Measurements from ENCODE around the gene OR8B12.
"Not testable (repeated sequence)": the region's sequence is repeated elsewhere in the genome, so short reads cannot be mapped to it uniquely, and the experiment has no call there.

Gene OR8B12

DNA sequence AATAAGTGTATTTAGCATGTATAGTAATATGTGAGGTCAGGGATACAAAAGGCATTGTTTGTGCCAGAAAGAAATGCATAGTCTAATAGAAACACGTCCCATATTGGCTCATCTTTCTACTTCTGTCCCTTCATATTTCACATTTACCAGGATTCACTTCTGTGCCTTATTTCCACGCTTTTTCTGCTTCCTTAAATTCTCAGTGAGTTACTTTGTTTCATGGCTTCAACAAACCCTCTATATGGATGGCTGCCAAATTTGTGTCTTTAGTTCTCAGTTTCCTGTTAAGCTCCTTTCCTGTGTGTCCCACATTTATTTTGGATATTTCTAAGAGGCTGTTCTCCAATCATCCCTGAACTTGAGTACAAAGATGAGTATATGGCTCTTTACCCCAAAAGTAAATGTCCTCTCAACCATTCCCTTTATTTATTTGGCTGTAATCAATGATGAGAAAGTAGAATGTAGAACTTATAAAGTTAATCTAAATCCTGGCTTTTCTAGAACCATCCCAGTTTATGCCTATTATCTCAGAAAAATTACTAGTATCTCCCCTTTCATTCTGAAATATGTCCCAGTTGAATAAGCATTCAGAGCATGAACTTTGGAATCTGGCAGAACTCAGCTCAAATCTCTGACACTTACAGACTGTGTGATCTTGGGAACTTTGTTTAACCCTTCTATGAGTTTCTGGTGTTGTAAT lies 23.5 kb downstream of the OR8B12 start:
- DNase-seq, result no peak

DNA sequence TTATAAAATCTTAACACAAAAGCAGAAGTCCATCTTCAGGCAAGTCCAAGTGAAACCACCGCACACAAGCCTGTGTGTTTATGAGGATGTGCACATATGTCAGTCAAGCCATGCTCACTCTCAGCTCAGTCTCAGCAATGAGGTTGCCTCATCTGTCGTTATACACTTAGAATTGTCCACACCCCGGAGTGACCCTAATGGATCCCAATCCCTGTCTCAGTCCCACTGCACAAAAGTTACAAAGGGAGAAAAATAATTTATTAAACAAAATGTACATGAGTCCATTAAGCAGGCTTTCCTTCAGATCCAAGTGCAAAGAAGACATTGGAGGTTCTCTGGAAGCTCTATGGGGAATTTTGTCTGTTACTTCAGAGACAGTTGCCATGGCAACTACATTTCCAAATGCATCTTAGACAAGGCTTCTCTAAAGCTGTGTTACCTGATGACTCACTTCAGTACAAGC lies 24.4 kb downstream of the OR8B12 start:
- DNase-seq, result no peak

DNA sequence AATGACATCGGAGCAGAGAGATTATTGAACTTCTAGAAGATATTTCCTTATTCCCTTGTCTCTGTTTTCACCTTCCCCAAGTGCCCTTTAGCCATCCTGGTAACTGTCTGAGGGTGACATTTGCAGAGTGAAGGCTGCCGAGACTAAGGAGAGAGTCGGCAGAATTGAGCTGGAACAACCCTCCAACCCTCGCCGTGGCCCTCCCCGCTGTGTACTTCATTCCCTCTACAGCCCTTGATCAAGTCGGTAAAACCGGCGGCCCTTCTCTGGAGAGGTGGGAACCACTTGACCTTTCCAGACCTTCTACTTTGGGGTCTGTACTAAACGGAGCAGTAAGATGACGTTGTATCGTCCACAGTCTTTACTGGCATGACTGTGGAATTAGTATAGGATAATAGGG lies 26.1 kb downstream of the OR8B12 start:
- DNase-seq, result no peak

DNA sequence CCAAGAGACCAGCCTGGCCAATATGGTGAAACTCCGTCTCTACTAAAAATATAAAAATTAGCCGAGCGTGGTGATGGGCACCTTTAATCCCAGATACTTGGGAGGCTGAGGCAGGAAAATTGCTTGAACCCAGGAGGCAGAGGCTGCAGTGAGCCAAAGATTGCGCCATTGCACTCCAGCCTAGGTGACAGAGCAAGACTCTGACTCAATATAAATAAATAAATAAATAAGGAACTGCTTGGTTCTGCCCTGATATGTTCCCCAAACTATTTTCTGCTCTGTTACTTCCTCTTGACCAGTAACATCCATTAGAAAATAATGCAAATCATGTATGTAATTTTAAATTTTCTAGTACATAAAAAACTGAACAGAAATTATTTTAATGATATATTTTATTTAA lies 28.8 kb downstream of the OR8B12 start:
- not testable (repeated sequence) for DNase-seq

DNA sequence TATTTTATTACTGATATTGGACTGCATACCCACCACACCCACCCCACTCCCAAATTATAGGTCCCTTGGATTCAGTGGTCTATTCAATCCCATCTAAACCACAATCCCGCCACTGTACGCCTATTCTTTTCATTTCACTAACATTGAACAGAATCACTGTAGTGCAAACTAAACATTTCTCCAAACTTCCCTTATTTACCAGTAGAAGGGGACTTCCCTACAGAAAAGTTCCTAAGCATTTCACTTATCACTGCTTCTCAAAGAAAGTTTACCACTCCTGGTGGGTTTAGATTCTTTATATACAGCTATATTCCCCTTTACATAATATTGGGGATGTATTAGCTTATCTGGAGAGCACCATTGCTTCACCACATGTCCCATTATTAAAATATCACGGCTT lies 29.3 kb downstream of the OR8B12 start:
- DNase-seq, result no peak

DNA sequence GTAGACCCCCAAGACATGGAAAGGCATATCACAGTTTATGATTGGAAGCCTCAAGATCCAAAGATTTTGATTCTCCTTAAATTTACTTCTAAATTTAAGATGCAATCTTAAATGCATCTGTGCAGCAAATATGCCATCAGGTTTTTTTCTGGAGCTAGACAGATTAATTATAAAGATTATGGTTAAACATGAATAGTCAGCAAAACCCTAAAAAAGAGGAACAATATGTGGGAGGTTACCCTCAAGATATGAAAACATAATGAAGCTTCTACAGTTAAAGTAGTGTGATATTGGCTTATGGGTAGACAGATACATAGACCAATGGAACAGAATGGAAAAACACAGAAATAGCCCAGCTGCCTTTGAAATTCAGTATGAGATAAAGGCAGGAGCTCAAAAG lies 31.7 kb downstream of the OR8B12 start:
- no peak for DNase-seq

DNA sequence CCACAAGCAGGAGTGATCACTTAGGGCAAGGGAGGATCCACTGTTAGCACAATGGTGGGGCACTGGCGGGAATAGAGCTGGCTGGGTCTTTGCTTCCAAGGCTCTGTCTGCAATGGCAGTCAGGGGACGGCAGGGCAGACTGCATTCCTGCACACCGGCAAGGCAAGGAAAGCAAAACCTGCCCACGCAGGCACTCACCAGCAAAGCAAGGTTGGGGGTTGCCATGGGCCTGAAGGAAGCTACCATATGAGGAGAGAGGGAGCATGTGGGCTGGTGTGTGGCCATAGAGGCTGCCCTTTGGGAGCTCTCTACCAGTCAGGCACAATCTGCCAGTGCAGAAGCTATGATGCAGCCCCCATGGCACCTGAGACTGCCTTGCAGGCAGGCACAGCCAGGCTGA lies 33.2 kb downstream of the OR8B12 start:
- no peak for DNase-seq

DNA sequence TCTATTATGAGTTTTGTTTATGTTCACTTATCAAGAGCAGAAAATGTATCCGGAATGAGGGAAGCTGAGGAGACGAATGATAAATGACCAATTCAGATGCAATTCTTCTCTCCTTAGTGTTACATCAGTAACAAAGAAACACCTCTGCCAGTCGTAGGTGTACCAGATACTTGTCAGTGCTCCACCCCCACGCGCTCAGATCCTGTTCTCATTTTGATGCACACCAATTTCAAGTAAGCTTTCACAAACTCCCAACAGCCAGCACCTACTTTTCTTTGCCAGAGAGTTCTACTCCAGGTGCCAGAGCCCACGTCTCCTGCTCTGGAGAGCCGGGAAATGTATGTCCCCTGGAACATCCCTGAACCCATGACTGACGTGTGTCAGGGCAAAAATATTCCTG lies 43.7 kb downstream of the OR8B12 start:
- DNase-seq, result no peak

DNA sequence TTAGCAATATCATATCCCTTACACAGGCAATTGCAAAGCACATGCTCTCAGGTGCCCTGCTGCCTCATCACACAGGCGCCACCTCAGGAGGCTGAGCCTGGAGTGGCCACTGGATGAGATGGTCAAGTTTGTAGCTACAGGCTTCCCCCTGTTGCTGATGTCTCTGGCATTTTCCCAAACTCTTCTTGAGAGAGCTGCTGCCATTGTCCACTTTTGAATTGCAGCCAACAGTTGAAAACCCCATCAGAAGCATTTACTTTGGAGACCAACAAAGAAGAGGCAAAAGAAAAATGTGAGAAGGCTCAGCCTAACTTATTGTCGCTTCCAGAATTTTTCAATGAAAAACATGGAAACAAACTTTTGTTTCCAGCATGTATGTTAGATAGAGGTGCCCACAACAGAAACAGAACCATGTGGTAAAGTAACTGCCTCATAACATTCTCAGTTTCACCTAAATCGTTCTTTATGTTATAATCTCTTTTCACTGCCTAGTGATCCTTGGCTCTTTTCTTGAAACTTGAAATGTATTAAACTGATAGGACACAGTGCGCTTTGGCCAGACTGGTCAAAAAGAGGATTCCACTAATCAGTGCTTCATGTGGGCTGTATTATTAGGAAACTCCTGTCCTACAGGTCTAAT lies 50.3 kb downstream of the OR8B12 start:
- DNase-seq, result no peak

Data from KG1 (cell line).